Astrocyte (in vitro differentiated cells and primary cell): ENCODE measurements around the gene TMEM9B. TPM values are rescaled to one million over a fixed set of nuclear protein-coding genes. Genes with fewer than 3 reads are reported as not detected.

Experiments used
- DNase-seq: peaks from one replicate; pipeline ENCODE4 v3.0.0-alpha.2; 2010; ENCODE audit warnings: low read depth
- FAIRE-seq: peaks from 2 replicates; lab custom pipeline; 2011; peaks lifted over from hg19 to GRCh38; lab: Jason Lieb, UNC
- H2AFZ ChIP-seq: 2 replicates; pipeline ENCODE4 v1.6.0; 2012; ENCODE audit warnings: low read depth, low read length, inconsistent platforms
- H3K27ac ChIP-seq: 2 replicates; pipeline ENCODE4 v1.5.1; 2011; ENCODE audit warnings: low read depth, low read length, inconsistent platforms
- H3K27me3 ChIP-seq: 2 replicates; pipeline ENCODE4 v1.6.0; 2011; ENCODE audit warnings: low read length, inconsistent platforms; ENCODE audit not compliant: insufficient read depth
- H3K36me3 ChIP-seq: 2 replicates; pipeline ENCODE4 v1.5.1; 2011; ENCODE audit warnings: low read length, inconsistent platforms; ENCODE audit not compliant: insufficient read depth
- H3K4me1 ChIP-seq: 2 replicates; pipeline ENCODE4 v1.5.1; 2011; ENCODE audit warnings: low read length, inconsistent platforms; ENCODE audit not compliant: insufficient read depth
- H3K4me2 ChIP-seq: 2 replicates; pipeline ENCODE4 v1.6.0; 2012; ENCODE audit warnings: low read length, inconsistent platforms
- H3K4me3 ChIP-seq: 2 replicates; pipeline ENCODE4 v1.5.1; 2011; ENCODE audit warnings: low read depth, mild to moderate bottlenecking, low read length, inconsistent platforms; ENCODE audit not compliant: insufficient read depth
- H3K79me2 ChIP-seq: 2 replicates; pipeline ENCODE4 v1.6.0; 2012; ENCODE audit warnings: mild to moderate bottlenecking, low read length, inconsistent platforms; ENCODE audit not compliant: insufficient read depth
- H3K9ac ChIP-seq: 2 replicates; pipeline ENCODE4 v1.6.0; 2012; ENCODE audit warnings: mild to moderate bottlenecking, low read length, inconsistent platforms
- H3K9me3 ChIP-seq: 2 replicates; pipeline ENCODE4 v1.5.1; 2012; ENCODE audit warnings: low read depth, mild to moderate bottlenecking, low read length, inconsistent platforms; ENCODE audit not compliant: insufficient read depth
- H4K20me1 ChIP-seq: 2 replicates; pipeline ENCODE4 v1.6.0; 2012; ENCODE audit warnings: low read length, inconsistent platforms; ENCODE audit not compliant: insufficient read depth
- H3K27ac Mint-ChIP-seq: one replicate; pipeline ENCODE4 v1.8.0; 2021; ENCODE audit warnings: mild to moderate bottlenecking, mixed read lengths; ENCODE audit not compliant: unreplicated experiment
- H3K27me3 Mint-ChIP-seq: one replicate; pipeline ENCODE4 v1.8.0; 2021; ENCODE audit warnings: low read depth, mixed read lengths; ENCODE audit not compliant: unreplicated experiment
- H3K36me3 Mint-ChIP-seq: one replicate; pipeline ENCODE4 v1.8.0; 2021; ENCODE audit warnings: low read depth, mixed read lengths; ENCODE audit not compliant: unreplicated experiment
- H3K4me1 Mint-ChIP-seq: one replicate; pipeline ENCODE4 v1.8.0; 2021; ENCODE audit warnings: low read depth, mixed read lengths; ENCODE audit not compliant: unreplicated experiment
- H3K4me3 Mint-ChIP-seq: one replicate; pipeline ENCODE4 v1.8.0; 2021; ENCODE audit warnings: mild to moderate bottlenecking, moderate library complexity, mixed read lengths; ENCODE audit not compliant: unreplicated experiment
- H3K9me3 Mint-ChIP-seq: one replicate; pipeline ENCODE4 v1.8.0; 2021; ENCODE audit warnings: mild to moderate bottlenecking, mixed read lengths; ENCODE audit not compliant: unreplicated experiment
- EZH2 ChIP-seq: IDR thresholded peaks from 2 replicates; pipeline ENCODE4 v1.6.1; 2012; ENCODE audit warnings: mild to moderate bottlenecking, low read length, inconsistent platforms; ENCODE audit not compliant: insufficient read depth
- total RNA-seq: library from RNA; stranded (reverse); gene quantifications from 2 replicates; pipeline ENCODE4 v1.2.1, GENCODE V29; 2021
- TF ChIP-seq, protein P1 (sequence below): IDR thresholded peaks from 2 replicates; pipeline ENCODE4 v1.5.1; 2011; ENCODE audit warnings: low read depth, mild to moderate bottlenecking, inconsistent platforms, low read length, moderate library complexity; ENCODE audit not compliant: insufficient read depth

The TMEM9B gene
- total RNA-seq, 1 donor from 2014 or later: 38.2 TPM

DNA sequence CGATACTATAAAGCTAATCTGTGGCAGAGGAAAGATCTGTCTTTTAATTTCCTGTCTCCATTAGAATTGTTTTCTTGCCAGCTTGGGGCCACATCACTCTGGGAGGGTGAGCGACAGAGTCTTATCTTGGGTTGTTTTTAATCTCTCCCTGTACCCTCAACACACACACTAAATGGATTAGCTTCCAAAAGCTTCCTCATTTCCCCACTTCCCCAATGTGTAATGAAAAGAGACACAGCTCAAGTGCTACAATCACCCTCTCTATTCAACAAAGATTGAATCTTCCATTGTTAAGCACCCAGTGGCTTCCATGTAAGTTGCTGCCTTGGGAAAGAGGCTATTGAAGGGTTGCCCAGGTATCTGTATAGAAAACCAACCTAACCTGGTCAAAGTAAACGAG lies 15.4 kb downstream of the TMEM9B start:
- Histone ChIP-seq H3K9me3 (no peaks in the 10 kb centered on the region), H4K20me1 (no peaks in the 10 kb centered on the region), H3K79me2 (no peaks in the 10 kb centered on the region), H3K4me1 (no peaks in the 10 kb centered on the region), H3K9ac (no peak overlapping the region), H2AFZ (no peak overlapping the region), H3K4me2 (no peak overlapping the region), H3K27ac (no peak overlapping the region), H3K36me3 (peaks cover 17% of the 10 kb centered on the region), H3K27me3 (no peaks in the 10 kb centered on the region), H3K4me3 (no peak overlapping the region)
- Mint-ChIP-seq H3K9me3 (no peaks in the 10 kb centered on the region), H3K36me3 (peaks cover 9% of the 10 kb centered on the region), H3K4me1 (peaks cover 8% of the 10 kb centered on the region), H3K4me3 (no peak overlapping the region), H3K27me3 (no peaks in the 10 kb centered on the region), H3K27ac (no peak overlapping the region)
- TF ChIP-seq EZH2: no peak
- TF ChIP-seq, protein P1, sequence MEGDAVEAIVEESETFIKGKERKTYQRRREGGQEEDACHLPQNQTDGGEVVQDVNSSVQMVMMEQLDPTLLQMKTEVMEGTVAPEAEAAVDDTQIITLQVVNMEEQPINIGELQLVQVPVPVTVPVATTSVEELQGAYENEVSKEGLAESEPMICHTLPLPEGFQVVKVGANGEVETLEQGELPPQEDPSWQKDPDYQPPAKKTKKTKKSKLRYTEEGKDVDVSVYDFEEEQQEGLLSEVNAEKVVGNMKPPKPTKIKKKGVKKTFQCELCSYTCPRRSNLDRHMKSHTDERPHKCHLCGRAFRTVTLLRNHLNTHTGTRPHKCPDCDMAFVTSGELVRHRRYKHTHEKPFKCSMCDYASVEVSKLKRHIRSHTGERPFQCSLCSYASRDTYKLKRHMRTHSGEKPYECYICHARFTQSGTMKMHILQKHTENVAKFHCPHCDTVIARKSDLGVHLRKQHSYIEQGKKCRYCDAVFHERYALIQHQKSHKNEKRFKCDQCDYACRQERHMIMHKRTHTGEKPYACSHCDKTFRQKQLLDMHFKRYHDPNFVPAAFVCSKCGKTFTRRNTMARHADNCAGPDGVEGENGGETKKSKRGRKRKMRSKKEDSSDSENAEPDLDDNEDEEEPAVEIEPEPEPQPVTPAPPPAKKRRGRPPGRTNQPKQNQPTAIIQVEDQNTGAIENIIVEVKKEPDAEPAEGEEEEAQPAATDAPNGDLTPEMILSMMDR: no peak
- DNase-seq (no peak), FAIRE-seq (no peak)

DNA sequence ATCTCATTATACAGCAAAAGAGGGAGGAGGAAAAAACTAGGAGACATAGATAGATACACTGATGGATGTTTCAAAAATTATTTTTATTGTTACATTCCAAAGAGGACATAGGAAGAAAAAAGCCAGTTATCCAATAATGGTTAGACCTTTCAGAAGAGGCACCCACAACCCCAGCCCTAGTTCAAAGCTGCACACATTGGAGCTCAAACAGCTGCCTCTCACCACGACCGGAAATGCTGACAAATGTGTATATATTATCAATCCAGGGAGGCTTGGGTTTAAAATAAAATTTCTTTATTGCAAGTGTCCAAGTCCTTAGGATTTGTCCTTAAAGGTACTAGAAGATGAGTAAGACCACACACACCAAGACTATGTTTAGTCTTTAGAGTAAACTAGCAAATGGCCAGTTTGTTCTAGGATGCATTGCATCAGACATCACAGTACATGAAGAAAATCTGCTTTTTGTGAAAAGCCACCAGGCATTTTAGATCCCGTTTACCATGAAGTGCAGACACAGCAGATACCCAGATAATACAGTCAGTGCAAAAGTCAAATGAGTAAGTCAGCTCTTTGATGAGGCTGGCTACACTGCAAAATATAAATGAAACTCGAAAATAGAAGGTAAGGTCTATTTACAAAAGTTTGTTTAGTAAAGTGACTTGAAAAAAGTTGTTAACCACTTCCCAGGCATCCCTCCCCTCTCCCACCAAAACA lies 16.9 kb downstream of the TMEM9B start:
- H3K27me3 ChIP-seq: no peaks in the 10 kb centered on the region
- no peaks in the 10 kb centered on the region for H3K79me2 ChIP-seq
- no peak for TF ChIP-seq EZH2
- TF ChIP-seq, protein P1: no peak
- no peaks in the 10 kb centered on the region for H3K4me1 ChIP-seq
- H3K9me3 ChIP-seq: no peaks in the 10 kb centered on the region
- no peak overlapping the region for H3K4me2 ChIP-seq
- Mint-ChIP-seq H3K9me3 (no peaks in the 10 kb centered on the region), H3K36me3 (peaks cover 7% of the 10 kb centered on the region), H3K4me1 (peaks cover 8% of the 10 kb centered on the region), H3K27ac (peak overlapping the region; percentile 37), H3K27me3 (no peaks in the 10 kb centered on the region), H3K4me3 (peak overlapping the region; percentile 8)
- H3K27ac ChIP-seq: no peak overlapping the region
- no peak overlapping the region for H2AFZ ChIP-seq
- H4K20me1 ChIP-seq: no peaks in the 10 kb centered on the region
- no peak overlapping the region for H3K4me3 ChIP-seq
- no peak for FAIRE-seq
- H3K9ac ChIP-seq: no peak overlapping the region
- peaks cover 14% of the 10 kb centered on the region for H3K36me3 ChIP-seq
- DNase-seq: no peak

DNA sequence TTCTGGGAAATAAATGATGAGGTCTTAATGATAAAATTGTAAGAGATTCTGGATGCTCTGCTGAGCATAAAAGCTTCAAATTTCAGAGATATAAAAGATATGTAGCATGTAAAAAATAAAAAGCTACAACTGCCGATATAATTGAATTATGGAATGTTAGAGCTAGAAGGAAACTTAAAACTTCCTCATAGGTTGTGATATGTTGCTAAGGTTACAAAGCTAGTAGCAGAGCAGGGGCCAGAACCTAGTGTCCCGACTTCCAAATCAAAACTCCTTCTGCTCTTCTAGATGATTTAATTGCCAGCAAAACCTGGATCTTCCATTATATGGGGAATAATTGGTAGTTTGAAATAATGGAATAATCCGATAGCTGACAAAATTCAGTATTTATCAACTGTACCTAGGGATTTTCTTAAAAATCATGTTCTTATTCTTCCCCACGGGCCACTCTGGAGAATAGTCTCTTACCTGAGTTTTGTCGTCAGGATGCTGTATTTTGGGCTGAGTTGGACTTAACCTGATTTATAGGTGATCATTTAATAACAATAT lies 21.6 kb downstream of the TMEM9B start, which contains the start of gene ASCL3:
ASCL3 (minus strand) TSS at position 499 of the 549 bp plus-strand sequence. CDS start 4,855 bp downstream, outside the sequence.
- TF ChIP-seq, protein P1: no peak
- no peak for TF ChIP-seq EZH2

More for the DNA sequence above, 21.6 kb downstream of the TMEM9B start, which contains the start of gene ASCL3:
- FAIRE-seq: no peak
- H3K9me3 Mint-ChIP-seq: no peaks in the 10 kb centered on the region
- Histone ChIP-seq H4K20me1 (no peaks in the 10 kb centered on the region), H2AFZ (no peak within 1 kb of the TSS), H3K36me3 (peaks cover 5% of the 10 kb centered on the region), H3K4me1 (no peaks in the 10 kb centered on the region), H3K79me2 (no peaks in the 10 kb centered on the region), H3K9ac (no peak within 1 kb of the TSS), H3K27me3 (no peaks in the 10 kb centered on the region), H3K27ac (no peak within 1 kb of the TSS), H3K4me3 (no peak within 1 kb of the TSS), H3K4me2 (no peak within 1 kb of the TSS), H3K9me3 (no peaks in the 10 kb centered on the region)
- DNase-seq: no peak
- peaks cover 6% of the 10 kb centered on the region for H3K4me1 Mint-ChIP-seq
- peaks cover 5% of the 10 kb centered on the region for H3K36me3 Mint-ChIP-seq
- H3K27ac Mint-ChIP-seq: no peak within 1 kb of the TSS
- H3K27me3 Mint-ChIP-seq: no peaks in the 10 kb centered on the region
- no peak within 1 kb of the TSS for H3K4me3 Mint-ChIP-seq
